DLD1 (cell line): Measurements from ENCODE around the gene NFATC3.

Experiments used
- in situ Hi-C: cut with HindIII; loops from 2 replicates; pipeline ENCODE4 v1.10.0; 2017; ENCODE audit warnings: low sequenced_read_pairs

The NFATC3 gene

GRCh38 chr16:68264128-68265077, 179.2 kb downstream of the NFATC3 start, which contains the start of gene SLC7A6:
TSS of gene SLC7A6 (plus strand) at chr16:68264526. CDS start at chr16:68274727, 10,201 bp downstream.
- in situ Hi-C loops = no loop called here

DNA sequence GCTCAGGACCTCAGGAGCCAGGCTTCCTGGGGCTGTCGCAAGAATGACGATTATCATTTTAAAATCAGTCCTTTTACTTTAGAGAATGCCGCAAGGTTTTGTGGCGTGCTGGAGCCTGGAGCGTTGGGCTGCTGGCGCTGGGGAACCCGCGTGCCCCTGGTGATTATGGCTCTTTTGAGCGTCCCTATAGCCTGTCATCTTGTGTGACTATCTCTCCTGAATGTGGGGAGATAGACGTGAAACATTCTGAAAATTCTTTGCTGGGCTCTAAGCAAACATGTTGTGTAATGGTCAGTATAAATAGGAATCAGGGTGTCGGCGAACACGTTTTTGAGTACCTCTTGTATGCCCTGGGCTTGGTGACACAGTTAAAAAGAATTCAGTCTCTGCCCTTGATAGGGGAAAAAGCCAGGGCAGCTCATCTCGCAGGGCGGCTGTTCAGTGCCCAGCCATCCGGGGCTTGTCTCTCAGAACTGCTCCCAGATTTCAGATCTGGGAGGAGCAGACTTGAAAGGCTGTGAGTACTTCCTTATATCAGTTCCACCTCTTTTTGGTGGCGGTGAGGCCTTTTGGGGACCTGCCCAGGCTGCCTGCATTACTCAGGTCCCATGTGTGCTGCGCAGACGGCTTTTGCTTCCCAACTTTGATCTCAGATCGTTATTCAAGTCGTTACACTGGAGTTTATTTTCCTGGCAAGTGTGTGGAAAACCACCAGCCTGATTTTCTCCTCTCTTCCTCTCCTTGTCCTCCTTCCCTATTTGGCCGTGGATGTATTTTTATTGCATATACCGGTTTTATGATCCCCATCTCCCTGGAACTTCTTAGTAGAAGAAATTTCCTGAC, 180.1 kb downstream of the NFATC3 start:
- in situ Hi-C loops = no loop called here

- in situ Hi-C loops = no loop called here
Measured at GRCh38 chr16:68267612-68268405, 182.6 kb downstream of the NFATC3 start.

- in situ Hi-C loops = no loop called here
Measured at GRCh38 chr16:68269793-68270192, 184.6 kb downstream of the NFATC3 start.

DNA sequence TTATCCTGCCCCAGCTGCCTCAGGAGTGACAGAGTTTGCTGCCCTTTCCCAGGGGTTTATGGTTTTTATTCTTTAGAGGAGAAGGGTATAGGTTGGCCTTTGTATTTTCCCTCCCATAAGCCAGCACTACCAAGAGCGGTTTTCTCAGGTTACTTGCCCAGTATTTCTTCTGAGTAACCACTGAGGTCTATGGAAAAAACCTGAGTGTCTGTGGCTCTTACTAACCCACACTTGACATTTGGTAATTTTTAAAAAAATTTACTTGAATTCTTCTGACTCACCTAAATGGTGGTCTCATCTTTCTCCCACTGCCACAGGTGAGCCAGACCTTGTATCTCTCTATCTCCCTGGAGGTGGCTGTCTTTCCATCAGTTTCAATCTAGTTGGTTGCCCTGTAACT, 185.2 kb downstream of the NFATC3 start:
- in situ Hi-C loops = no loop called here

GRCh38 chr16:68272507-68273209, 187.5 kb downstream of the NFATC3 start:
- in situ Hi-C loops = no loop called here

DNA sequence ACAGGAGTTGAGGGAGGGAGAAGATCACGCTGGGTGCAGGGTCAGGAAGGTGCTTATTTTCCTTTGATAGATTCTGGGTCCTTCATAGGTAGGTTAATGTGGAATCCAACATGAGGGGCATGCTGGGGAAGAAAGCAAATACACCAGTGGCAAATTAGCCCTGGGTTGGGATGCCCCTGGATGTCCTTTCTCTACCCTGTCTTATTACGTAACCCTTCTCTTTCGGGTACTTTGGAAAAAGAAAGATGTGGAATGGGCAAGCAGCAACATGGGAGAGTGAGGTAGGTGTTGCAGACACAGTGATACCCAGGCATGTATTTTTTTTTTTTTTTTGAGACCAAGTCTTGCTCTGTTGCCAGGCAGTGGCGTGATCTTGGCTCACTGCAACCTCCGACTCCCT, 188.3 kb downstream of the NFATC3 start:
- in situ Hi-C loops = no loop called here

DNA sequence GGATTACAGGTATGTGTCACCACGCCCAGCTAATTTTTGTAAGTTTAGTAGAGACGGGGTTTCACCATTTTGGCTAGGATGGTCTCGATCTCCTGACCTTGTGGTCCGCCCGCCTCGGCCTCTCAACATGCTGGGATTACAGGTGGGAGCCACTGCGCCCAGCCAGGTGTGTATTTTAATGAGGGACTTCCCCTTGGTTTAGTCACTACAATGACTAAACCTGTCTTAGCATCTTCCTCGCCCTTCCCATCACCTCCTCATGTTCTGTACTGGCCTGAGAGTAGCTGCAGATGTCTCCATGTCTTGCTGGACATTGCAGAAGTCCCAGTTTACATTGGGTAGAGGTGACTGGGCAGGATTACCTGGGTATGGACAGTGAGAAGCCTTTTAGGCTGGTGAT, 188.7 kb downstream of the NFATC3 start:
- in situ Hi-C loops = no loop called here

GRCh38 chr16:68274441-68274840, 189.3 kb downstream of the NFATC3 start:
- in situ Hi-C loops = no loop called here

DNA sequence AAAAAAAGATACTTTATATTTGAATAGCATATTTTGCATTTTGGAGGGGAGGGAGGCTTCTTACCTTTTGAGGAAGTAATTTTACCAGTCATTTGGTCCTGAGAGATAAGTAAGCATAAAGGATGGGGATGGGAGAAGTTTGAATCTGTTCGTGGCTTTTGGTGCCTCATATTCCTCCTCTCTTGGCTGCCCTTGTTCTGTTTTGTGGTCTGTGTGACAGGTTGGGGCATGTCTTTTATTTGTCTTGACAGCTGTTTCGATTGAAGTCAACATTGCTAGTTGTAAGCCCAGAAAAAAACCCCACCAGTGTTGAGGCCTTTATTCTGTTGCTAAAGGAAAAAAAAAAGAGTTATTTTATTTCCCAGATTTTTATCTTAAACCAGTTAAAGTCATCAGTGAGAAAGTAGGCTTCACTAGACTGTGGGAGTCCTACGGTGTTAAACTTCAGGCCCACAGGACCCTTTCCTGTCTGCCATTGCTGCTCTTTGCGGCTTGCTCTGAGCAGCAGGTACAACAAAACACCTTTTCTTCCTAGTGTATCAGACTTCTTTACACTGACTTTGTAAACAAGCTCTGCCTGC, 190.5 kb downstream of the NFATC3 start:
- in situ Hi-C loops = no loop called here

DNA sequence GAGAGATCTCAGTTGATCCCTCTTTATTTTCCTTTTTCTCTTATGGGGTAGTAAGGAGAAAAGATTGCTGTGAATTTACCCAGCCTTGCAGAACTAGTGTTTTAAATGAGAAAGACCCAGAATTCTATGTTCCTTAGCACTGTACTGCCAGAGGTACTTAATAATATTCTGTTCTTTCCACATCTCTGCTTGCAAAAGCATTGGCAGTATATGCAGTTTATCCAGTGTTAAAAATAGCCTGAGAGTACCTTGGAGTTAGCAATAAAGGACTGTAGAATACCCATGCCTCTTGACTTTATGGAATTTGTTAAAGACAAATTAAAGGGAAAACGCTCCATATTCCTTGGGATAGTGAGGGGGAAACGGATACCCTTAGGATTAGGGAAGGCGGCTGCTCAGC, 191.1 kb downstream of the NFATC3 start:
- in situ Hi-C loops = no loop called here
